ENCODE data around the gene MOB3C.

MOB3C gene

GRCh38 chr1:46569884-46570725 lies 46.5 kb downstream of the MOB3C start:
- DNase-seq = no peak

- no peak for DNase-seq
Measured at GRCh38 chr1:46569116-46569515, 47.5 kb downstream of the MOB3C start.

GRCh38 chr1:46568461-46568891 lies 48.1 kb downstream of the MOB3C start:
- DNase-seq = no peak

GRCh38 chr1:46563341-46563740 lies 53.3 kb downstream of the MOB3C start:
- DNase-seq = no peak

- DNase-seq = no peak
Measured at GRCh38 chr1:46562498-46562897, 54.1 kb downstream of the MOB3C start.

GRCh38 chr1:46558966-46559365 lies 57.6 kb downstream of the MOB3C start:
- DNase-seq = no peak

- no peak for DNase-seq
Measured at GRCh38 chr1:46558141-46558963, 58.3 kb downstream of the MOB3C start.

All from SIG-M5 (cell line).